OCI-LY7 (cell line): ENCODE data around the gene RDH14. TPM values are rescaled to one million over a fixed set of nuclear protein-coding genes. Genes with fewer than 3 reads are reported as not detected.

Experiments used
- BruUV-seq: library from RNA; stranded (reverse); fragments of 400-500 nt; replicated peaks from 2 replicates; lab custom pipeline; 2021; lab: Mats Ljungman, UMichigan
- CTCF ChIA-PET: fragments of 300-600 bp; sonication (Branson Sonifier 250); formaldehyde crosslinking; loops from one replicate; lab custom pipeline; 2022; ENCODE audit warnings: antibody characterized with exemption; ENCODE audit not compliant: unreplicated experiment; lab: Charles Lee
- POLR2A ChIA-PET: fragments of 300-600 bp; sonication (Branson Sonifier 250); formaldehyde crosslinking; loops from one replicate; lab custom pipeline; 2022; ENCODE audit warnings: antibody characterized with exemption; lab: Charles Lee
- DNase-seq: peaks from one replicate; pipeline ENCODE4 v3.0.0-alpha.2; 2015; ENCODE audit warnings: low spot score
- H2AFZ ChIP-seq: fragments of 200-600 bp; sonication (generic), shearing (Covaris generic); 2 replicates; pipeline ENCODE4 v1.6.1; 2014; ENCODE audit warnings: mild to moderate bottlenecking, antibody characterized with exemption, low read length, moderate library complexity
- H3K27ac ChIP-seq: fragments of 200-600 bp; sonication (generic); 2 replicates; pipeline ENCODE4 v1.5.1; 2014; ENCODE audit warnings: mixed run types, low read depth, mild to moderate bottlenecking, moderate library complexity, low read length, inconsistent platforms; ENCODE audit not compliant: poor library complexity, severe bottlenecking
- H3K36me3 ChIP-seq: fragments of 200-600 bp; sonication (generic); 2 replicates; pipeline ENCODE4 v1.6.1; 2014; ENCODE audit warnings: mild to moderate bottlenecking, antibody characterized with exemption, low read length, moderate library complexity, mixed read lengths; ENCODE audit not compliant: insufficient read depth
- H3K4me1 ChIP-seq: fragments of 200-600 bp; sonication (generic); 2 replicates; pipeline ENCODE4 v1.5.1; 2014; ENCODE audit warnings: mild to moderate bottlenecking, low read length; ENCODE audit not compliant: insufficient read depth, poor library complexity, severe bottlenecking
- H3K4me2 ChIP-seq: fragments of 200-600 bp; sonication (generic); 2 replicates; pipeline ENCODE4 v1.6.1; 2014; ENCODE audit warnings: mild to moderate bottlenecking, low read length
- H3K4me3 ChIP-seq: fragments of 200-600 bp; sonication (generic); 2 replicates; pipeline ENCODE4 v1.5.1; 2014; ENCODE audit warnings: mild to moderate bottlenecking, low read depth, low read length; ENCODE audit not compliant: poor library complexity, severe bottlenecking
- H3K79me2 ChIP-seq: fragments of 200-600 bp; sonication (generic); 2 replicates; pipeline ENCODE4 v1.6.1; 2016; ENCODE audit warnings: low read depth, mild to moderate bottlenecking, low read length, moderate library complexity, mixed read lengths; ENCODE audit not compliant: insufficient read depth
- H3K9me2 ChIP-seq: fragments of 200-600 bp; sonication (generic); 2 replicates; pipeline ENCODE4 v1.6.1; 2016; ENCODE audit warnings: mild to moderate bottlenecking, low read length, mixed read lengths; ENCODE audit not compliant: insufficient read depth
- H3K9me3 ChIP-seq: fragments of 200-600 bp; sonication (generic); 2 replicates; pipeline ENCODE4 v1.6.1; 2014; ENCODE audit warnings: mild to moderate bottlenecking, mixed run types, low read length, mixed read lengths
- H4K20me1 ChIP-seq: fragments of 200-600 bp; sonication (generic); 2 replicates; pipeline ENCODE4 v1.6.1; 2014; ENCODE audit warnings: mild to moderate bottlenecking, antibody characterized with exemption, low read length, moderate library complexity, mixed read lengths; ENCODE audit not compliant: insufficient read depth
- EZH2phosphoT487 ChIP-seq: fragments of 200-600 bp; sonication (generic); IDR thresholded peaks from 2 replicates; pipeline ENCODE4 v1.6.1; 2018; ENCODE audit warnings: low read depth, borderline replicate concordance, mild to moderate bottlenecking, mixed run types, antibody characterized with exemption, low read length, moderate library complexity, mixed read lengths
- intact Hi-C: fragments of 100-400 bp; cut with micrococcal nuclease; formaldehyde crosslinking; loops from one replicate; pipeline ENCODE4 v1.10.0; 2022; ENCODE audit not compliant: unreplicated experiment
- total RNA-seq, 2 experiments: library from RNA; depleted of rRNA in 1 of 2; stranded (reverse); fragments of >200 nt in 1 of 2; shearing (Covaris generic) in 1 of 2; gene quantifications; 2 replicates each; pipeline ENCODE4 v1.2.3, GENCODE V29; 2014 to 2022
- TF ChIP-seq, protein P1 (sequence below): fragments of 200-600 bp; sonication (generic); conservative IDR thresholded peaks from 2 replicates; pipeline ENCODE4 v1.5.1; 2014; ENCODE audit warnings: mild to moderate bottlenecking, antibody characterized with exemption, low read length, moderate library complexity, mixed read lengths

RDH14 gene
- total RNA-seq, 2 experiments from 2014 or later: 20.6 to 25.2 TPM

DNA sequence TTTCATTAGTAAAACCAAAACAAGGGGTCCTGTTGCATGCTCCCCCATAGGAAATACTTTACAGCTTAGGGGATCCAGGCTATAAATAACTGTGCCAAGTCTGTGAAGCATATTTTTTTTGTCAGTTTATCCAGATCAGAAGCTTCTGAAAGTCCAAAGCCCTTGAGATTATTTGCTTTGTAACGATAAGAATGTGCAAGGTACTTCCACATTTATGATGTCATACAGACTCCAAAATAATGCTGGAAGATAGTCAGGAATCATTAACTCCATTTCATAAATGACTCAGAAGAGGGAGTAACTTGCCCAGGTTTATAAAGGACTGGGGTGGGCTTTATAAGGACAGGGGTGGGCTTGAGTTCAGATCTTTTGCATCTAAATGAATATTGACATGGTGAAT is 29.3 kb downstream of the RDH14 start:
- ChIA-PET CTCF (no interaction called here), POLR2A (interaction anchor here (1.7 kb wide), 1 partner anchor 67 kb away, joined by 4 read pairs; no protein-coding TSS in a partner anchor)
- Histone ChIP-seq H3K9me2 (no peaks in the 10 kb centered on the region), H3K4me3 (no peak overlapping the region), H3K27ac (no peak overlapping the region), H3K79me2 (no peaks in the 10 kb centered on the region), H3K9me3 (no peaks in the 10 kb centered on the region), H3K36me3 (no peaks in the 10 kb centered on the region), H2AFZ (no peak overlapping the region), H3K4me1 (no peaks in the 10 kb centered on the region), H3K4me2 (no peak overlapping the region), H4K20me1 (no peaks in the 10 kb centered on the region)
- intact Hi-C loops: no loop called here
- no peak for DNase-seq
- TF ChIP-seq, protein P1, sequence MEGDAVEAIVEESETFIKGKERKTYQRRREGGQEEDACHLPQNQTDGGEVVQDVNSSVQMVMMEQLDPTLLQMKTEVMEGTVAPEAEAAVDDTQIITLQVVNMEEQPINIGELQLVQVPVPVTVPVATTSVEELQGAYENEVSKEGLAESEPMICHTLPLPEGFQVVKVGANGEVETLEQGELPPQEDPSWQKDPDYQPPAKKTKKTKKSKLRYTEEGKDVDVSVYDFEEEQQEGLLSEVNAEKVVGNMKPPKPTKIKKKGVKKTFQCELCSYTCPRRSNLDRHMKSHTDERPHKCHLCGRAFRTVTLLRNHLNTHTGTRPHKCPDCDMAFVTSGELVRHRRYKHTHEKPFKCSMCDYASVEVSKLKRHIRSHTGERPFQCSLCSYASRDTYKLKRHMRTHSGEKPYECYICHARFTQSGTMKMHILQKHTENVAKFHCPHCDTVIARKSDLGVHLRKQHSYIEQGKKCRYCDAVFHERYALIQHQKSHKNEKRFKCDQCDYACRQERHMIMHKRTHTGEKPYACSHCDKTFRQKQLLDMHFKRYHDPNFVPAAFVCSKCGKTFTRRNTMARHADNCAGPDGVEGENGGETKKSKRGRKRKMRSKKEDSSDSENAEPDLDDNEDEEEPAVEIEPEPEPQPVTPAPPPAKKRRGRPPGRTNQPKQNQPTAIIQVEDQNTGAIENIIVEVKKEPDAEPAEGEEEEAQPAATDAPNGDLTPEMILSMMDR: no peak
- TF ChIP-seq EZH2phosphoT487: no peak
- BruUV-seq: no TSS peak

DNA sequence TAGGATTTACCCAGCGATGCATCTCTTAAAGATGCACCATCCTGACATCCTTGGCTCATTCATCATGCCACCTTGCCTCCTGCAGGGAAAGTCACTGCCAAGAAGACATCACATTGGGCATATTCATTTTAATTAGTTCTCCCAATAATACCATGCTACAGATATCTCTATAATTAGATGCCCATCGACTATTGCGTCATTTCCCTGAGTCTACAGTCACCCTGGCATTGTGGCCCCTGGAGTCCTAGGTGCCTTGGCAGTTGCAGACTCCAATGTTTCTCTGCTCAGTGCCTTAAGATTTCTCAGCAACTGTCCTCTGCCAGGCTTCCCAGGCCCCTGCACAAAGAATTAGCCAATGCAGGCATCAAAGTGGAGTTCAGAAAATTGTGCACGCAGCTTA is 32.6 kb downstream of the RDH14 start:
- no peaks in the 10 kb centered on the region for H3K36me3 ChIP-seq
- H3K9me3 ChIP-seq: no peaks in the 10 kb centered on the region
- TF ChIP-seq, protein P1: no peak
- no peak for TF ChIP-seq EZH2phosphoT487
- DNase-seq: no peak
- no peaks in the 10 kb centered on the region for H3K4me1 ChIP-seq
- no peak overlapping the region for H3K27ac ChIP-seq
- no peaks in the 10 kb centered on the region for H3K9me2 ChIP-seq
- no peaks in the 10 kb centered on the region for H4K20me1 ChIP-seq
- POLR2A ChIA-PET: interaction anchor here (0.5 to 1.2 kb wide), 2 partner anchors 10 to 199 kb away, joined by 3 read pairs; no protein-coding TSS in a partner anchor
- no peaks in the 10 kb centered on the region for H3K79me2 ChIP-seq
- intact Hi-C loops: loop anchor here (10.0 kb wide), 1 partner anchor 357 kb away; no protein-coding TSS in a partner anchor
- BruUV-seq: no TSS peak
- H3K4me2 ChIP-seq: no peak overlapping the region
- no peak overlapping the region for H2AFZ ChIP-seq
- H3K4me3 ChIP-seq: no peak overlapping the region
- CTCF ChIA-PET: no interaction called here

DNA sequence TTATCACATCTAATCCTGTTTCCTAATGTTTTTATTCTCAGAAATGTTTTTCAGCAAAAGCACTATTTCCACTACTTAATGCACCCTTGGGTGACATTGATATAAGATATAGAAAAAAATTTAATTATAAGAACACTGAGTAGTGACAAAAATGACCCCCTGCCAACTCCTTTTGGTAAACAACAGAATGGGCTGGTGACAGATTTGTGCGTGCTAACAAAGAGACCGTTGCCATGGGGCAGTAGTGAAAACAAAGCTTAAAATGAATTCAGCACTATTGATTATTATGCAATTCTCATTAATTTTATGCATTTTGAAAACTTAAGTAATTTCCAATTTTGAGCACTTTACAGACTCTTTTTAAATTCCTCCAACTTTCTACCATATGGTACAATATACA is 33.1 kb downstream of the RDH14 start:
- intact Hi-C loops: loop anchor here (10.0 kb wide), 1 partner anchor 357 kb away; no protein-coding TSS in a partner anchor
- Histone ChIP-seq H3K9me3 (no peaks in the 10 kb centered on the region), H3K4me3 (no peak overlapping the region), H3K36me3 (no peaks in the 10 kb centered on the region), H3K9me2 (no peaks in the 10 kb centered on the region), H2AFZ (no peak overlapping the region), H3K4me2 (no peak overlapping the region), H4K20me1 (no peaks in the 10 kb centered on the region), H3K4me1 (no peaks in the 10 kb centered on the region), H3K79me2 (no peaks in the 10 kb centered on the region), H3K27ac (no peak overlapping the region)
- POLR2A ChIA-PET: interaction anchor here (1.2 kb wide), 1 partner anchor 10 kb away, joined by 3 read pairs; no protein-coding TSS in a partner anchor
- CTCF ChIA-PET: no interaction called here
- BruUV-seq: no TSS peak
- TF ChIP-seq, protein P1: no peak
- TF ChIP-seq EZH2phosphoT487: no peak
- DNase-seq: no peak
